HEK293T (cell line): ENCODE results near the gene KCNK2.

Experiments used
- CTCF ChIA-PET: fragments of 350-600 bp; formaldehyde crosslinking; extraction: SDS; loops from one replicate; lab custom pipeline; 2021; ENCODE audit warnings: antibody characterized with exemption, inconsistent platforms; lab: Yijun Ruan, JAX
- POLR2A ChIA-PET: fragments of 350-600 bp; formaldehyde crosslinking; extraction: SDS; loops from one replicate; lab custom pipeline; 2020; ENCODE audit warnings: antibody characterized with exemption, inconsistent platforms; lab: Yijun Ruan, JAX
- DNase-seq: peaks from one replicate; pipeline ENCODE4 v3.0.0; 2012; ENCODE audit warnings: mixed read lengths; ENCODE audit errors: extremely low spot score
- ARNT ChIP-seq: fragments of 450-650 bp; IDR thresholded peaks from 2 replicates; pipeline ENCODE4 v1.6.1; 2017; ENCODE audit warnings: mild to moderate bottlenecking
- BHLHE40 ChIP-seq: fragments of 450-650 bp; IDR thresholded peaks from 2 replicates; pipeline ENCODE4 v1.6.1; 2016; ENCODE audit warnings: mild to moderate bottlenecking, moderate library complexity, borderline replicate concordance
- CTBP1 ChIP-seq: fragments of 450-650 bp; IDR thresholded peaks from 2 replicates; pipeline ENCODE4 v1.6.1; 2016; ENCODE audit warnings: borderline replicate concordance
- ELF4 ChIP-seq: fragments of 450-650 bp; IDR thresholded peaks from 2 replicates; pipeline ENCODE4 v1.6.1; 2017; ENCODE audit warnings: antibody characterized with exemption
- FOXA1 ChIP-seq: fragments of 450-650 bp; IDR thresholded peaks from 2 replicates; pipeline ENCODE4 v1.6.1; 2016; ENCODE audit warnings: mild to moderate bottlenecking
- FOXK2 ChIP-seq: fragments of 450-650 bp; IDR thresholded peaks from 2 replicates; pipeline ENCODE4 v1.6.1; 2016; ENCODE audit warnings: mild to moderate bottlenecking
- FOXM1 ChIP-seq: fragments of 450-650 bp; IDR thresholded peaks from 2 replicates; pipeline ENCODE4 v1.6.1; 2017; ENCODE audit warnings: mild to moderate bottlenecking, borderline replicate concordance
- HDGF ChIP-seq: fragments of 450-650 bp; IDR thresholded peaks from 2 replicates; pipeline ENCODE4 v1.6.1; 2017; ENCODE audit warnings: antibody characterized with exemption, borderline replicate concordance
- L3MBTL2 ChIP-seq: fragments of 450-650 bp; conservative IDR thresholded peaks from 2 replicates; pipeline ENCODE4 v1.6.1; 2016; ENCODE audit warnings: mild to moderate bottlenecking
- LEF1 ChIP-seq: fragments of 450-650 bp; IDR thresholded peaks from 2 replicates; pipeline ENCODE4 v1.6.1; 2017; ENCODE audit warnings: mild to moderate bottlenecking, borderline replicate concordance
- NFRKB ChIP-seq: fragments of 450-650 bp; IDR thresholded peaks from 2 replicates; pipeline ENCODE4 v1.6.1; 2016; ENCODE audit warnings: mild to moderate bottlenecking, moderate library complexity
- PKNOX1 ChIP-seq: fragments of 450-650 bp; IDR thresholded peaks from 2 replicates; pipeline ENCODE4 v1.6.1; 2016
- SP1 ChIP-seq: fragments of 450-650 bp; IDR thresholded peaks from 2 replicates; pipeline ENCODE4 v1.6.1; 2017
- SUZ12 ChIP-seq: fragments of 450-650 bp; IDR thresholded peaks from 2 replicates; pipeline ENCODE4 v1.6.1; 2016; ENCODE audit warnings: mild to moderate bottlenecking
- TARDBP ChIP-seq: fragments of 450-650 bp; IDR thresholded peaks from 2 replicates; pipeline ENCODE4 v1.6.1; 2016
- ZNF384 ChIP-seq: fragments of 450-650 bp; IDR thresholded peaks from 2 replicates; pipeline ENCODE4 v1.6.1; 2016

KCNK2 gene

DNA sequence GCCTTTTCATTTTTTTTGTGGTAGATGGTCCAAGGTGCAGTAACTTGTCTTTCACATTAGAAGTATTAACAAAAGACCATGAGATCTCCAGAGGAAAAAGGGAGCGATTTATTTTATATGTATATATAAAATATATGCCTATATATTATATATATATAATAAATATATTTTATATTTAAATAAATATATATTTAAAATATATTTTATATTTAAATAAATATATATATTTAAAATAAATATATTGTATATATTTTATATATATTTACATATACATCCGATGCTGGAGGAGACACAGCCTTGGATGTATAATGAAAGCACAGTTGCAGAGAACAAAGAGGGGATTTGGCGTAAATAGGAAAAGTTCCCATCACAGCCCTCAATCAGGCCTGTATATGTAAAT lies 182.1 kb downstream of the KCNK2 start:
- POLR2A ChIA-PET = no interaction called here

GRCh38 chr1:215267495-215267894 lies 185.0 kb downstream of the KCNK2 start:
- ChIA-PET CTCF (no interaction called here), POLR2A (no interaction called here)
- no peak for DNase-seq
- TF ChIP-seq HDGF = no peak
- TF ChIP-seq SUZ12 = no peak
- no peak for TF ChIP-seq SP1
- no peak for TF ChIP-seq NFRKB

More for the DNA sequence above, 182.1 kb downstream of the KCNK2 start:
- no peak for TF ChIP-seq PKNOX1
- no peak for TF ChIP-seq FOXA1
- no peak for TF ChIP-seq SP1
- no peak for TF ChIP-seq NFRKB
- TF ChIP-seq LEF1 = no peak
- no peak for TF ChIP-seq L3MBTL2
- no peak for TF ChIP-seq SUZ12
- TF ChIP-seq CTBP1 = no peak
- TF ChIP-seq ARNT = no peak
- no peak for TF ChIP-seq BHLHE40
- no peak for TF ChIP-seq FOXM1
- no peak for TF ChIP-seq TARDBP
- no peak for TF ChIP-seq HDGF
- TF ChIP-seq ELF4 = no peak
- no peak for TF ChIP-seq FOXK2
- no peak for TF ChIP-seq ZNF384
- DNase-seq = no peak
- CTCF ChIA-PET = no interaction called here

- CTCF ChIA-PET = no interaction called here
- TF ChIP-seq NFRKB = no peak
- TF ChIP-seq LEF1 = no peak
- TF ChIP-seq FOXK2 = no peak
- no peak for TF ChIP-seq ARNT
- TF ChIP-seq HDGF = no peak
- no peak for TF ChIP-seq SUZ12
- TF ChIP-seq FOXM1 = no peak
- no peak for TF ChIP-seq BHLHE40
- TF ChIP-seq ZNF384 = no peak
- TF ChIP-seq ELF4 = no peak
- no peak for TF ChIP-seq PKNOX1
- TF ChIP-seq TARDBP = no peak
- TF ChIP-seq FOXA1 = no peak
- TF ChIP-seq CTBP1 = no peak
- TF ChIP-seq SP1 = no peak
- TF ChIP-seq L3MBTL2 = no peak
- POLR2A ChIA-PET = no interaction called here
- DNase-seq = no peak
These were observed 187.4 kb downstream of the KCNK2 start for GRCh38 chr1:215269955-215270354.

GRCh38 chr1:215273838-215274516 lies 191.4 kb downstream of the KCNK2 start:
- TF ChIP-seq CTBP1 (no peak), L3MBTL2 (no peak), SP1 (no peak), SUZ12 (no peak), FOXA1 (no peak), ZNF384 (no peak), LEF1 (no peak), ELF4 (no peak), FOXK2 (no peak), BHLHE40 (no peak), TARDBP (no peak), NFRKB (no peak), HDGF (no peak), ARNT (no peak), FOXM1 (no peak), PKNOX1 (no peak)
- POLR2A ChIA-PET = no interaction called here
- CTCF ChIA-PET = no interaction called here
- no peak for DNase-seq

DNA sequence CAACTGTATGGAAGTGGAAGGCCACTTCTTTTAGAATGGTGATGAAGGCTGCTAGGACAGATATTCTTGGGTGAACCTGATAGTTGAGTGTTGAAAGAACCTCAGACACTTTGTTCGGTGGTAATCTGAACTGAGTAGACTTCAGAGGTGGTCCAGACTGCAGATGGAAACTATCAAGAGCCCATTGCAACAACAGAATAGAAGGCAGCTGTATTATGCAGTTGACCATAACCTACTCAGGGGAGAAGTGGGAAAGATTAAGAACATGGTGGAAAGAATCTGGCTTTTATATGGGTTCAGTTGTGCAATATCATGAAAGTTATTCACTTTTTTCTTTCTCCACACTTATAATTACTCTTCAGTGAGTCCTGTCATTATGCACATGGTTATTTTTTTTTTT lies 194.0 kb downstream of the KCNK2 start:
- ChIA-PET CTCF (no interaction called here), POLR2A (no interaction called here)
- TF ChIP-seq NFRKB (no peak), CTBP1 (no peak), ARNT (no peak), HDGF (no peak), BHLHE40 (no peak), FOXK2 (no peak)
- no peak for DNase-seq

DNA sequence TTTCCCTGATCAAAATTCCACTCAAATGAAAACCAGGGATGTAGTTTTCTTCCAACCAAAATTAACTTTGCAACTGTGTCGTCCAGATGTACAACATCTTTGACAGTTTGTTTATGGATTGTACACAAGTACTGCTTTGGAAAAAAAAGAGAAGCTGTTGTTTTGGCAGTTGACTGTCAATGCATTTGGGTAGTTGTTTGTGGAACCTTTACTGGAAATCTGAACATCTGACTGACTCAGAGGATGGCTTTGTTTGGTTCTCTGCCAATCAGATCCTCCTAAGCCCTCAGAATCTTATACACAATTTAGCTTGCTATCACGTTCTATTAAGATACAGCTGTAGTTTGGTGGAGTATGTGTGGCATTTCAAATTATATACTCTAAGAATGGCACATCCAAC lies 195.0 kb downstream of the KCNK2 start:
- CTCF ChIA-PET = no interaction called here
- POLR2A ChIA-PET = no interaction called here
- DNase-seq = no peak

More for the DNA sequence above, 195.0 kb downstream of the KCNK2 start:
- TF ChIP-seq ARNT = no peak
- TF ChIP-seq FOXA1 = no peak
- TF ChIP-seq PKNOX1 = no peak
